Stomach smooth muscle (tissue), 2 donors: ENCODE measurements around the gene SMCO3.
A peak's percentile ranks its signal among the peaks of the same experiment; 100 is the strongest.

Experiments
- H3K27ac ChIP-seq: one replicate; pipeline ENCODE4 v1.7.0; 2013; ENCODE audit warnings: mild to moderate bottlenecking, low read length, inconsistent platforms
- H3K27me3 ChIP-seq, 2 donors: one replicate each; pipeline ENCODE4 v1.7.0; 2013; ENCODE audit warnings: low read length in 2 of 2; ENCODE audit not compliant: insufficient read depth in 2 of 2, control insufficient read depth in 1 of 2
- H3K36me3 ChIP-seq, 2 donors: one replicate each; pipeline ENCODE4 v1.7.0; 2013; ENCODE audit warnings: low read length in 2 of 2; ENCODE audit not compliant: control insufficient read depth in 2 of 2, insufficient read depth in 2 of 2
- H3K4me1 ChIP-seq: one replicate; pipeline ENCODE4 v1.7.0; 2013; ENCODE audit warnings: low read length; ENCODE audit not compliant: control insufficient read depth, insufficient read depth
- H3K4me3 ChIP-seq, 2 donors: one replicate each; pipeline ENCODE4 v1.7.0; 2013; ENCODE audit warnings: low read length in 2 of 2
- H3K9ac ChIP-seq, 2 donors: one replicate each; pipeline ENCODE4 v1.7.0; 2013; ENCODE audit warnings: low read length in 2 of 2, mild to moderate bottlenecking in 1 of 2
- H3K9me3 ChIP-seq, 2 donors: one replicate each; pipeline ENCODE4 v1.7.0; 2013; ENCODE audit warnings: low read length in 2 of 2; ENCODE audit not compliant: control insufficient read depth in 2 of 2
- donor health status: healthy.
- donor health status: Pancreatic carcinoma.

The SMCO3 gene

DNA sequence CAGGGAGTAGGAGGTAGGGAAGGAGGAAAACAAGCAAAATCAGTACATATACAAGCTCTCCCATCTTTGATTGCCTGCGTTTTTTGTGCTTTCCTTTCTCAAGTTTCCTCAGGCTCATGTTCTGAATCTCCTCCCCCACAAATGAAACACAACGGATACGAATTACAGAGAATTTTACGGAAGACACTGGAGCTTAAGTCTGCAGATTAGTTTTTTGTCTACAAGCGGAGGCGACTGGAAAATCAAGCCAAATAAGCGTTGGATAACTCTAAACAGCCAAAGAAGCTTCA is 11.3 kb downstream of the SMCO3 start:
- H3K36me3 ChIP-seq = peaks cover 6 to 13% of the 10 kb centered on the region in 2 donors
- H3K27me3 ChIP-seq = no peaks in the 10 kb centered on the region

DNA sequence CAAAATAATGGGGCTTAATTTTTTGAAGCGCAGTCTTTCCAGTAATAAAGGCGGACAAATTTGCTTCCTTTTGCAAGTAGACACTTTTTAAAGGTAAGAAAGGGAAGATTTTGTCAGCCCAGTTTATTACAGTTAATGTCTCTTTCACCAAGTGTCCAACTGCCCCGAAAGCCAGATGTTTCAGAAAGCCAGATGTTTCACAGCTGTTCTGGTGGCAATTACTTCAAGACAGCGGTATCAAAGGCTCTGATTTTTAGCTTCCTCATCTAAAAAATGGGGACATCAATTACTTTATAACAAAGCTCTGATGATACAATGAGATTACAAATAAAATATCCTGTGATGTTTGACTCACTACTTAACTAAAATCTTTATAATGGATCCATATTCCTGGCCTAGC is 11.7 kb downstream of the SMCO3 start:
- Histone ChIP-seq H3K36me3 (peaks cover 9 to 15% of the 10 kb centered on the region in 2 donors), H3K4me3 (peak overlapping the region; percentile 94 to 96), H3K4me1 (peaks cover 4% of the 10 kb centered on the region), H3K27ac (no peak overlapping the region), H3K9me3 (no peaks in the 10 kb centered on the region), H3K9ac (peak overlapping the region in 1 of 2 donors; percentile 96), H3K27me3 (no peaks in the 10 kb centered on the region)

More for the DNA sequence above, 11.3 kb downstream of the SMCO3 start:
- peak overlapping the region; percentile 95 to 96 for H3K9ac ChIP-seq
- peaks cover 4% of the 10 kb centered on the region for H3K4me1 ChIP-seq
- H3K27ac ChIP-seq = peak overlapping the region; percentile 80
- H3K4me3 ChIP-seq = peak overlapping the region; percentile 94 to 96
- H3K9me3 ChIP-seq = no peaks in the 10 kb centered on the region

- no peaks in the 10 kb centered on the region for H3K27me3 ChIP-seq
- H3K4me3 ChIP-seq = no peak overlapping the region
- H3K9ac ChIP-seq = no peak overlapping the region
- no peaks in the 10 kb centered on the region for H3K4me1 ChIP-seq
- no peak overlapping the region for H3K27ac ChIP-seq
- H3K9me3 ChIP-seq = no peaks in the 10 kb centered on the region
- peaks cover 39 to 49% of the 10 kb centered on the region in 2 donors for H3K36me3 ChIP-seq
Observed at GRCh38 chr12:14795028-14795448, 18.9 kb downstream of the SMCO3 start.

- H3K9ac ChIP-seq = no peak overlapping the region
- H3K4me1 ChIP-seq = no peaks in the 10 kb centered on the region
- H3K36me3 ChIP-seq = peaks cover 22 to 23% of the 10 kb centered on the region in 2 donors
- H3K4me3 ChIP-seq = no peak overlapping the region
- H3K27me3 ChIP-seq = no peaks in the 10 kb centered on the region
- no peak overlapping the region for H3K27ac ChIP-seq
- no peaks in the 10 kb centered on the region for H3K9me3 ChIP-seq
Observed at GRCh38 chr12:14785568-14785967, 28.4 kb downstream of the SMCO3 start.

DNA sequence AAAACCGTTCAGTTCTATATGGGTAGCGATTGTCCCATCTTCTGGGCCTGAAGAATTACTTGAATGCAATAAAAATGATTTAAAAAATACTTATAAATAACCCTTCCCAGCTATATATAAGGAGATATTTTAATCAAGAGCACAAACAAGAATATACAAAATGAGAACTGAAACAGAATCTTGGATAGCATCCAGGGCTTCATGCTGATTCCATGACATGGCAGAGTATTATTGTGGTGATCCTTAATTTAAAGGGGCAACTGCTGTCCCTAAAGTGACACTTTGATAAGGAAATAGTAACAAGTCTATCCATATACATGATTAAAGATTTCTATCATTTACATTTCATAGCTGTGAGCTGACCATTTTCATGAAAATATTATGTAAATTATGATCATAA is 29.5 kb downstream of the SMCO3 start:
- no peak overlapping the region for H3K4me3 ChIP-seq
- H3K27me3 ChIP-seq = no peaks in the 10 kb centered on the region
- H3K4me1 ChIP-seq = no peaks in the 10 kb centered on the region
- no peak overlapping the region for H3K27ac ChIP-seq
- no peak overlapping the region for H3K9ac ChIP-seq
- peaks cover 12 to 14% of the 10 kb centered on the region in 2 donors for H3K36me3 ChIP-seq
- no peaks in the 10 kb centered on the region for H3K9me3 ChIP-seq

DNA sequence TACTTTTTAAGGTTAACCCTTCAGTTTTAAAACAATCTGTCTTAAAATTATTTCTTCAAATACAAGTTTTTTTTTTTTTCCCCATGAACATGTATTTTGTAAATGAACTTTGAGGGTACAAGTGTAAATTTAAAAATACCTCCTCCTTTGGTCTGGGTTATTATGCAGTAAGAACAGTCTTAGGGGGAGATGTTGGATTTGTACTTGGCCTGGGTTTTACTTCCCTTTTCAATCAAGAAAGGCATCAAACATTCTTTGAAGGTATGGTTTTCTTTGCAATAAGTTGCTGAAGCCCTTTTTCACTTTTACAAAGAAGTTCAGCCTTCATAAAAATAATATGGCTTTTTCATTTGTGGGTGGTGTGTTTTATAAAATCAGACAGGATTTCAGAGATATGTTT is 31.2 kb downstream of the SMCO3 start:
- Histone ChIP-seq H3K9me3 (no peaks in the 10 kb centered on the region), H3K4me1 (no peaks in the 10 kb centered on the region), H3K27me3 (no peaks in the 10 kb centered on the region), H3K27ac (no peak overlapping the region), H3K4me3 (no peak overlapping the region), H3K9ac (no peak overlapping the region), H3K36me3 (peaks cover 3% of the 10 kb centered on the region in 2 donors)

GRCh38 chr12:14781563-14781962 is 32.4 kb downstream of the SMCO3 start:
- no peak overlapping the region for H3K4me3 ChIP-seq
- H3K27me3 ChIP-seq = no peaks in the 10 kb centered on the region
- no peaks in the 10 kb centered on the region for H3K36me3 ChIP-seq
- no peak overlapping the region for H3K27ac ChIP-seq
- H3K9ac ChIP-seq = no peak overlapping the region
- no peaks in the 10 kb centered on the region for H3K4me1 ChIP-seq
- H3K9me3 ChIP-seq = no peaks in the 10 kb centered on the region

DNA sequence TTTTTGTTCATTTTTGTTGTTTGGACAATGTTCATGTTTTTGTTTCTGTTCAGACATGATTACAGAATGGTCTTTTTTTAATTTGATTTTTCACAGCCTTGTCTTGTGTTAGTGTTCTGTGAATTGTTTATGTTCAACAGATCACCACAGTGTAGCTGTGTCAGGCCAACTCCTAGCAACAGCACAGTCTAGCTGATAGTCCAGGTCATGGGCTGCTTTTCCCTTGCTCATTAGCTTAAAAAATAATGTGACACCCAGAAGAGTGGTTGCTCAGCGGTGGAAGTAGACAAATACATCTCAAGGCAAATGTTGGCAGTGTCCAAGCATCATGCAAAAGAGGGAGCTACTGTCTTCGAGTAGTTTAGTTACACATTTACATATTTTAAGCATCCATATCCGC is 33.1 kb downstream of the SMCO3 start:
- peak overlapping the region in 1 of 2 donors; percentile 44 for H3K4me3 ChIP-seq
- no peaks in the 10 kb centered on the region for H3K27me3 ChIP-seq
- no peaks in the 10 kb centered on the region for H3K9me3 ChIP-seq
- no peaks in the 10 kb centered on the region for H3K4me1 ChIP-seq
- no peak overlapping the region for H3K9ac ChIP-seq
- no peaks in the 10 kb centered on the region for H3K36me3 ChIP-seq
- H3K27ac ChIP-seq = no peak overlapping the region

DNA sequence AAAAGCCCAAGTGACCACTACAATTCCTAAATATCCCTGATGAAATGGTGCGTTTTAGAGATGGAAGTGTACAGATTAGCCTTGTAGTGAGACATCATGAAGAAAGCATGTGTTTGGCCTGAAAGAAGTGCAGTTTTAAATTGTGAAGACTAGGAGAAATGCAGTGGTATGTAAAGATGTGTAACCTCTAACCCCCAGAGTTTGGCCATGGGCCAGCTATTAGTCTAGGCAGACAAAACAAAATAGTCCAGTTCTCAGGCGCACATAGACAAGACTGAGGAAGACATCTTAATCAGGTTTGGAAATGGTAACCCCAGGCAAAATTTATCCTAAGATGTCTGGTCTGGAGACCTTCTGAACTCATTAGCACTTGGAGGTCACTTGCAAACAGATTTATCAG is 34.1 kb downstream of the SMCO3 start:
- no peak overlapping the region for H3K4me3 ChIP-seq
- H3K36me3 ChIP-seq = no peaks in the 10 kb centered on the region
- H3K27ac ChIP-seq = no peak overlapping the region
- H3K9ac ChIP-seq = no peak overlapping the region
- H3K4me1 ChIP-seq = no peaks in the 10 kb centered on the region
- no peaks in the 10 kb centered on the region for H3K9me3 ChIP-seq
- H3K27me3 ChIP-seq = no peaks in the 10 kb centered on the region

DNA sequence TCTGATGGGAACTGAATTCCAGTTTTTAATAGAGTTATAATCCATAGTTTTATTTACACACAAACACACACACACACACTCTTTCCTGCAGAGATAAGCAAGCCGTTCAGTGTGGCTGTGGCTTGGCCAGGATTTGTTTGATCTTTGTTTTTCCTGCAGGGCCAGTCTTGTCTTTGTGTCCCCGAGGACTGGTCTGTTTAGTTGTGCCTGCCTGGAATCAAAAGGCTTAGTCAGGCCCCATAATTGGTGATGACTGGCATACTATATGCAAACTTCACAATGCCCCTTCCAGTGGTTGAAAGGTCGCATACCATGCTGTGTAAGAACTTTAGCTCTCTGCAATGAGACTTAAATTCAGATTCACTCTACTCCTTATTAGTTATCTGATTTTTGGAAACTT is 36.7 kb downstream of the SMCO3 start:
- H3K4me3 ChIP-seq = no peak overlapping the region
- H3K9ac ChIP-seq = no peak overlapping the region
- no peaks in the 10 kb centered on the region for H3K9me3 ChIP-seq

DNA sequence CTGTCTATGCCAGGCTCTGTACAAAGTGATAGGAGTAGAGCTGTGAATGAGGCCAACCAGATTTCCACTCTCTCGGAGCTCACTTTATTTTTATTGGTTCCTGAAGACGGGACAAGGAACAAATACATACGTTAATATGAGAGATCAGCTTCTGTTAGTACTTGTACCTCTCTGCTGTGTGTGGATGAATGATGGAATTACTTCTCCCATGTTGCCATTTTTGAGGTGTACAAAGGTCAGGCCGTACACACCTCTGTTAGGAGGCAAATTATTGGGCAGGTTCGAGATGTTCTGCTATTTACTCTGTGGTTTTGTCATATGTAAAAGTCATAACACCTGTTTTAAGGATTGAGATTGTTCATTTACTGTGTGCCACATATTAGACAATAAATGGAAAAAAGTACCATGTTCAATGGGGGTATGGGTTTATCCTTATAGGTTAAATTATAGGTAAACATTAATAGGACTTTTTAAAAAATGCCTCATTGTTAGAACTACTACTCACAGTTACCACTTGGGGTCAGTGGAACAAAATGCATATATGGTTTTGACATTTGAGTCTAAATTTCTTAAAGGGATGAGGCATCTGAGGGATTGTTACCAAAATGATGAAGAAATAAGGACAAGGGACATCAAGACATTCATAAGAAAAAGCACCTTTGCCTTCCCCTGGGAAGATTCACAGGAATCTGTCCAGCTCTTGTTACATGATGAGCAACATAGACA is 37.6 kb downstream of the SMCO3 start:
- Histone ChIP-seq H3K36me3 (no peaks in the 10 kb centered on the region), H3K27ac (no peak overlapping the region), H3K4me3 (no peak overlapping the region), H3K27me3 (no peaks in the 10 kb centered on the region), H3K9me3 (no peaks in the 10 kb centered on the region), H3K9ac (no peak overlapping the region), H3K4me1 (no peaks in the 10 kb centered on the region)

More for the DNA sequence above, 36.7 kb downstream of the SMCO3 start:
- Histone ChIP-seq H3K4me1 (no peaks in the 10 kb centered on the region), H3K27me3 (no peaks in the 10 kb centered on the region), H3K27ac (no peak overlapping the region), H3K36me3 (no peaks in the 10 kb centered on the region)
